K562 (cell line): ENCODE measurements around the gene FMN1. TPM values are rescaled to one million over a fixed set of nuclear protein-coding genes. Genes with fewer than 3 reads are reported as not detected.

Experiments
- ATAC-seq: fragments of 200-7000 bp; cut with Tn5 transposase; 3 replicates; pipeline ENCODE4 v1.9.1; 2020; ENCODE audit warnings: moderate library complexity
- BruUV-seq: library from RNA; stranded (reverse); fragments of 400-500 nt; replicated peaks from 2 replicates; lab custom pipeline; 2021; lab: Mats Ljungman, UMichigan
- CTCF ChIA-PET: fragments of 300-600 bp; formaldehyde crosslinking; extraction: SDS; loops from one replicate; lab custom pipeline; 2021; ENCODE audit warnings: low intra/inter-chr PET ratio; lab: Yijun Ruan, JAX
- POLR2A ChIA-PET: fragments of 300-600, 350-650 bp; sonication (Branson Sonifier 250); formaldehyde crosslinking; extraction: SDS; loops from one replicate; lab custom pipeline; 2021; ENCODE audit warnings: antibody characterized with exemption, inconsistent platforms; lab: Yijun Ruan, JAX
- DNase-seq, 4 experiments: peaks; one replicate each; pipeline versions ENCODE4 v3.0.0 to v3.0.0-alpha.2; 2011 to 2018; ENCODE audit warnings: low spot score in 3 of 4, mixed read lengths in 3 of 4; ENCODE audit errors: extremely low read depth in 1 of 4
- FAIRE-seq: peaks from 2 replicates; lab custom pipeline; 2011; peaks lifted over from hg19 to GRCh38; lab: Jason Lieb, UNC
- H2AFZ ChIP-seq: 2 replicates; pipeline ENCODE4 v1.6.0; 2011; ENCODE audit warnings: low read depth, low read length, control low read depth, inconsistent platforms
- H3K27ac ChIP-seq: fragments of 200-600 bp; 3 replicates; pipeline ENCODE4 v1.8.0; 2011; ENCODE audit warnings: low read depth, mild to moderate bottlenecking, control low read depth, inconsistent platforms, low read length, moderate library complexity, mixed read lengths; ENCODE audit errors: extremely low read depth
- H3K27me3 ChIP-seq, 2 experiments: fragments of 300-600 bp in 1 of 2; 2 replicates in 1 of 2; 3 replicates in 1 of 2; pipeline versions ENCODE4 v1.6.0 to v1.8.0; 2011; ENCODE audit warnings: inconsistent platforms in 2 of 2, low read length in 2 of 2, mild to moderate bottlenecking in 1 of 2, mixed read lengths in 1 of 2, moderate library complexity in 1 of 2; ENCODE audit not compliant: control insufficient read depth in 2 of 2, insufficient read depth in 2 of 2
- H3K36me3 ChIP-seq: fragments of 300-600 bp; 3 replicates; pipeline ENCODE4 v1.8.0; 2011; ENCODE audit warnings: mild to moderate bottlenecking, low read length, inconsistent platforms; ENCODE audit not compliant: control insufficient read depth, insufficient read depth
- H3K4me1 ChIP-seq, 2 experiments: fragments of 200-600 bp in 1 of 2; replicated peaks in 1 of 2; 2 replicates in 1 of 2; 3 replicates in 1 of 2; pipeline versions ENCODE4 v1.5.1 to v1.8.0; 2011; ENCODE audit warnings: inconsistent platforms in 2 of 2, low read length in 2 of 2, mild to moderate bottlenecking in 1 of 2, mixed read lengths in 1 of 2, moderate library complexity in 1 of 2; ENCODE audit not compliant: control insufficient read depth in 2 of 2, insufficient read depth in 2 of 2
- H3K4me2 ChIP-seq: 2 replicates; pipeline ENCODE4 v1.6.1; 2011; ENCODE audit warnings: low read length, control low read depth, inconsistent platforms, mixed read lengths; ENCODE audit not compliant: insufficient read depth
- H3K4me3 ChIP-seq: fragments of 200-600 bp; sonication (generic), shearing (Covaris generic); 2 replicates; pipeline ENCODE4 v1.5.1; 2016; ENCODE audit warnings: control low read depth, inconsistent platforms
- H3K79me2 ChIP-seq: fragments of 200-600 bp; 3 replicates; pipeline ENCODE4 v1.8.0; 2011; ENCODE audit warnings: low read length, inconsistent platforms; ENCODE audit not compliant: control insufficient read depth, insufficient read depth
- H3K9ac ChIP-seq, 2 experiments: 2 replicates each; pipeline versions ENCODE4 v1.6.0 to v1.6.1; 2011; ENCODE audit warnings: low read depth in 2 of 2, low read length in 2 of 2, control low read depth in 1 of 2, inconsistent platforms in 1 of 2, mild to moderate bottlenecking in 1 of 2, mixed read lengths in 1 of 2; ENCODE audit not compliant: insufficient read depth in 1 of 2
- H3K9me1 ChIP-seq: one replicate; pipeline ENCODE4 v1.6.0; 2011; ENCODE audit warnings: inconsistent platforms, mild to moderate bottlenecking, low read length, moderate library complexity; ENCODE audit not compliant: control insufficient read depth, insufficient read depth
- H3K9me3 ChIP-seq: replicated peaks from 2 replicates; pipeline ENCODE4 v1.5.1; 2011; ENCODE audit warnings: low read depth, low read length, inconsistent platforms; ENCODE audit not compliant: control insufficient read depth, insufficient read depth
- H4K20me1 ChIP-seq: replicated peaks from 2 replicates; pipeline ENCODE4 v1.6.1; 2011; ENCODE audit warnings: low read length, inconsistent platforms, mixed read lengths; ENCODE audit not compliant: control insufficient read depth, insufficient read depth
- EZH2 ChIP-seq: IDR thresholded peaks from 2 replicates; pipeline ENCODE4 v1.6.1; 2012; ENCODE audit warnings: low read depth, mild to moderate bottlenecking, inconsistent platforms, low read length, borderline replicate concordance
- HIVEP1 ChIP-seq: fragments of 250-450 bp; sonication (Bioruptor Pico); IDR thresholded peaks from 2 replicates; pipeline ENCODE4 v1.4.0; 2020; ENCODE audit warnings: mild to moderate bottlenecking
- HMGN3 ChIP-seq: IDR thresholded peaks from 2 replicates; pipeline ENCODE4 v1.6.1; 2011; ENCODE audit warnings: borderline replicate concordance, low read depth, mild to moderate bottlenecking, mixed read lengths, low read length; ENCODE audit not compliant: insufficient read length; ENCODE audit errors: extremely low read depth
- JUND ChIP-seq, 2 experiments: IDR thresholded peaks; 2 replicates in 1 of 2; 3 replicates in 1 of 2; pipeline ENCODE4 v1.6.1; 2011; ENCODE audit warnings: borderline replicate concordance in 2 of 2, low read depth in 2 of 2, low read length in 2 of 2, improper control_type of control experiment in 1 of 2, missing biosample characterization in 1 of 2, missing genetic modification characterization in 1 of 2, missing genetic modification reagents in 1 of 2
- KLF10 ChIP-seq: fragments of 250-450 bp; sonication (Bioruptor Pico); IDR thresholded peaks from 2 replicates; pipeline ENCODE4 v1.6.1; 2021; ENCODE audit warnings: matching md5 sums
- NCOA6 ChIP-seq: fragments of 450-650 bp; IDR thresholded peaks from 2 replicates; pipeline ENCODE4 v1.6.1; 2017; ENCODE audit warnings: mild to moderate bottlenecking
- PHF20 ChIP-seq: fragments of 450-650 bp; IDR thresholded peaks from 2 replicates; pipeline ENCODE4 v1.6.1; 2018; ENCODE audit not compliant: partially characterized antibody
- YY1 ChIP-seq, 3 experiments: IDR thresholded peaks; 2 replicates each; pipeline ENCODE4 v1.6.1; 2011; ENCODE audit warnings: low read length in 2 of 3, mild to moderate bottlenecking in 2 of 3, moderate library complexity in 2 of 3, borderline replicate concordance in 1 of 3, control low read depth in 1 of 3, low read depth in 1 of 3; ENCODE audit not compliant: insufficient read depth in 3 of 3, insufficient replicate concordance in 2 of 3, control insufficient read depth in 1 of 3, insufficient read length in 1 of 3; ENCODE audit errors: extremely low read depth in 1 of 3
- ZNF24 ChIP-seq: fragments of 450-650 bp; IDR thresholded peaks from 2 replicates; pipeline ENCODE4 v1.6.1; 2016
- ZNF41 ChIP-seq: fragments of 250-450 bp; sonication (Bioruptor Pico); conservative IDR thresholded peaks from 2 replicates; pipeline ENCODE4 v1.4.0; 2020; ENCODE audit warnings: mild to moderate bottlenecking
- WGBS: fragments of 100-300 bp; shearing (Covaris generic); methylation state at CpG from one replicate; pipeline ENCODE4 v1.1.6; 2016; ENCODE audit warnings: low coverage, mixed read lengths; ENCODE audit not compliant: insufficient coverage; ENCODE audit errors: missing lambda C conversion rate; 5-methylcytosine and 5-hydroxymethylcytosine counted together
- in situ Hi-C: fragments of 300-500 bp; cut with MboI; formaldehyde crosslinking; loops from 4 replicates; pipeline ENCODE4 v1.15.0; 2018; ENCODE audit warnings: inconsistent platforms, mixed read lengths
- intact Hi-C: fragments of 100-400 bp; cut with micrococcal nuclease; formaldehyde crosslinking; loops from 2 replicates; pipeline ENCODE4 v1.14.2; 2022
- polyA plus RNA-seq, 8 experiments: library from polyadenylated mRNA; depleted of rRNA in 4 of 8; stranded (reverse) in 5 of 8; unstranded in 3 of 8; fragments of >200 nt; fragmentation: Nextera tagmentation in 2 of 8; fragmentation: Illumina TruSeq in 1 of 8; extraction: Ambion mirVana in 2 of 8; extraction: Trizol in 1 of 8; gene quantifications; 2 replicates each; pipeline versions ENCODE4 v1.2.1 to v1.2.3, GENCODE V29; 2011 to 2014; ENCODE audit warnings: inconsistent platforms in 1 of 8, missing spikeins in 1 of 8
- total RNA-seq, 7 experiments: library from RNA; depleted of rRNA in 6 of 7; stranded (reverse); fragments of >200 nt in 6 of 7; fragmentation: Illumina TruSeq in 2 of 7; extraction: Trizol in 2 of 7; gene quantifications; 2 replicates each; pipeline versions ENCODE4 v1.2.1 to v1.2.3, GENCODE V29; 2011 to 2021; ENCODE audit warnings: low replicate concordance in 1 of 7
- TF ChIP-seq, protein P1 (sequence below): fragments of 250-450 bp; sonication (Bioruptor Pico); IDR thresholded peaks from 2 replicates; pipeline ENCODE4 v1.8.0; 2022; ENCODE audit warnings: inconsistent platforms

The FMN1 gene
- total and polyA plus RNA-seq, 9 of the 15 experiments (the other 6 are each of a cell fraction or from before 2014, with no cell fraction given), result 0.03 to 0.07 (median 0.04) TPM; not detected in 6

DNA sequence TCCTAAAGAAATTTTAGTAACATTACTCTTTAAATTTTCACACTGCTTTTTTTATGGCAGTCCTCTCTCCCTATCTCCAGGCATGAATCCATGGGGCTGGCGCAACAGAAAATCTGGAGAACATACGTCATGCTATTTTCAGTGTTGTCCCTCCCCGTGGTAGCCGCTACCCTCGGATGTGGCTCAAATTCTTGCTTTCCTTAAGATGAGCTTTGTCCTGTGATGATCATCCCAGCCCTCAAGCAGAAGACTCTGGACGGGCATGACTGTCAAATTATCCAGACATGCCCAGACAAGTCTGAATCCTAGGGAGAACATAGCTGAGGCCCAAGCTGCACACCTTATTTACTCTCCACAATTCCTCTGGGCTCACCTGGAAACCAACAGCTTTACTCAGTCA, 49.1 kb downstream of the FMN1 start:
- FAIRE-seq, result no peak
- H3K27me3 ChIP-seq, result no peaks in the 10 kb centered on the region; a peak in 2 of 5 replicates
- no peak for DNase-seq

More for the DNA sequence above, 49.1 kb downstream of the FMN1 start:
- Histone ChIP-seq H4K20me1 (no peaks in the 10 kb centered on the region), H3K27ac (no peak overlapping the region), H3K4me3 (no peak overlapping the region), H2AFZ (no peak overlapping the region), H3K79me2 (no peaks in the 10 kb centered on the region), H3K4me1 (no peaks in the 10 kb centered on the region), H3K9ac (no peak overlapping the region), H3K4me2 (no peak overlapping the region), H3K9me3 (no peaks in the 10 kb centered on the region), H3K36me3 (no peaks in the 10 kb centered on the region), H3K9me1 (no peaks in the 10 kb centered on the region)
- ChIA-PET POLR2A (no interaction called here), CTCF (no interaction called here)
- ATAC-seq, result no peak
- intact Hi-C loops (no loop called here), in situ Hi-C loops (no loop called here)
- TF ChIP-seq ZNF41 (CRISPR knock-in tag), result no peak
- TF ChIP-seq NCOA6, result no peak
- no peak for TF ChIP-seq HMGN3
- no peak for TF ChIP-seq ZNF24
- TF ChIP-seq, protein P1, sequence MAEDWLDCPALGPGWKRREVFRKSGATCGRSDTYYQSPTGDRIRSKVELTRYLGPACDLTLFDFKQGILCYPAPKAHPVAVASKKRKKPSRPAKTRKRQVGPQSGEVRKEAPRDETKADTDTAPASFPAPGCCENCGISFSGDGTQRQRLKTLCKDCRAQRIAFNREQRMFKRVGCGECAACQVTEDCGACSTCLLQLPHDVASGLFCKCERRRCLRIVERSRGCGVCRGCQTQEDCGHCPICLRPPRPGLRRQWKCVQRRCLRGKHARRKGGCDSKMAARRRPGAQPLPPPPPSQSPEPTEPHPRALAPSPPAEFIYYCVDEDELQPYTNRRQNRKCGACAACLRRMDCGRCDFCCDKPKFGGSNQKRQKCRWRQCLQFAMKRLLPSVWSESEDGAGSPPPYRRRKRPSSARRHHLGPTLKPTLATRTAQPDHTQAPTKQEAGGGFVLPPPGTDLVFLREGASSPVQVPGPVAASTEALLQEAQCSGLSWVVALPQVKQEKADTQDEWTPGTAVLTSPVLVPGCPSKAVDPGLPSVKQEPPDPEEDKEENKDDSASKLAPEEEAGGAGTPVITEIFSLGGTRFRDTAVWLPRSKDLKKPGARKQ (CRISPR knock-in tag), result no peak
- no peak for TF ChIP-seq KLF10 (CRISPR knock-in tag)
- TF ChIP-seq EZH2, result no peak
- no peak for TF ChIP-seq PHF20
- no peak for TF ChIP-seq HIVEP1 (CRISPR knock-in tag)
- TF ChIP-seq YY1 (IDR thresholded peaks at IDR 0.05; ENCODE audit: borderline replicate concordance in 1 of 3, control insufficient read depth in 1 of 3, extremely low read depth in 1 of 3, insufficient read depth in 3 of 3, insufficient read length in 1 of 3, insufficient replicate concordance in 2 of 3, low read depth in 1 of 3, low read length in 2 of 3), result no peak
- no peak for TF ChIP-seq JUND (IDR thresholded peaks at IDR 0.05; ENCODE audit: borderline replicate concordance, low read depth, low read length)
- no peak for TF ChIP-seq JUND (tag; IDR thresholded peaks at IDR 0.05; ENCODE audit: borderline replicate concordance, low read depth, low read length)
- no TSS peak for BruUV-seq
- WGBS, result 0% methylated on average over 6 of the region's 6 CpGs
